NCI-H1417 (cell line): Measurements from ENCODE around the gene SEZ6L.

ENCODE experiments used
- DNase-seq, 3 experiments: peaks; one replicate each; lab custom pipeline; 2025; lab: John Stamatoyannopoulos, UW

The SEZ6L gene

DNA sequence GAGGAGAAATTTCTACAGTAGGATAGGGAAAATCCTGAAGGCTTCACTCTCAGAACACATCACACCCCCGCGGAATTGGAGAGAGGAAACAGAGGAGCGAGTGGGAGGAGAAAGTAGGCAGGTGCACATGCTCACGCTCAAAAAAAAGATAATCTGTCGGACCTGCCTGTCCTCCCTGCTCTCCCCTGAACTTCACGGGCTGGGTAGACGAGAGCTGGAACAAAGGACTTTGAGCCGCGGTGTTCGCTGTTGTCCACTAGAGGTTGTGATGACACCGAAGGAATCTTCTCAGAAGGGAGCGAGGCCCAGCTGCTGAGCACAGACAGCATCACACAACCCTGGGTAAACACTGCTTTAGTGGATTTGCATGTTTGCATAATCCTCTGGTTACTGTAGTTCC, 5.0 kb downstream of the SEZ6L start:
- peak; percentile 12 to 62 (median 25) for DNase-seq

DNA sequence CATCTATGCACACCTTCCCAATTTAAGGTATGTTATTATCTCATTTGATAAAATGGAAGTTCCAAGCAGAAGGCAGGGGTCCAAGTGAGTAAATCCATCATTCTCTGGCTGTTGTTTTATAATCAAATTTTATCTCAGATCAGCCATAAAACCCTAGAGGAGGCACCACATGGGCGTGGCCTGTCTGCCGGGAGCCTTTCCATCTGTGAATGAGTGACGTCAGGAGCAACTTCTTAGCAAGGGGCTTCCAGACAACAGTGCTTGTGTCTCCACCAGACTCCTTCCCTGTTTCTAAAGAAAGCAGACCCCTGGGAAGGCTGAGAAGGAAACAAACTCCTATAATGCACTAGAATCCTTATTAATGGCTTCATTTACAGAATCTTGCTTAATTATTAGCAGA, 13.5 kb downstream of the SEZ6L start:
- DNase-seq: no peak

DNA sequence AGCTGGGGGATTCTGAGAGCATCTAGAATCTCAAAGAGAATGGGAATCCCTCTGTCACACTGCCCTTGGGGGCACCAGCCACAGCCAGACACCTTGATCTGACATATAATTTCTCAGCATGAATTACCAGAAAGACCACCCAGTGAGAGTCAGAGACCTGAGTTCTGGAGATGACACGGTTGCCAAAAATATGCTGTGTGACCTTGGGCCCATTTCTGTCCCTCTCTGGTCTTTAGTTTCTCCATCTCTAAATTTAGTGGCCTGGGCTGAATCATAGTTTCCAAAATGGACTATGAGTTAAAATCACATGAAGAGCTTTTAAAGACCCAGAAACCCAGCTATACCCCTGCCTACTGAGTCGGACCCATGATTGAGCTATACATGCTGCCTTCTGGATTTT, 15.9 kb downstream of the SEZ6L start:
- no peak for DNase-seq

DNA sequence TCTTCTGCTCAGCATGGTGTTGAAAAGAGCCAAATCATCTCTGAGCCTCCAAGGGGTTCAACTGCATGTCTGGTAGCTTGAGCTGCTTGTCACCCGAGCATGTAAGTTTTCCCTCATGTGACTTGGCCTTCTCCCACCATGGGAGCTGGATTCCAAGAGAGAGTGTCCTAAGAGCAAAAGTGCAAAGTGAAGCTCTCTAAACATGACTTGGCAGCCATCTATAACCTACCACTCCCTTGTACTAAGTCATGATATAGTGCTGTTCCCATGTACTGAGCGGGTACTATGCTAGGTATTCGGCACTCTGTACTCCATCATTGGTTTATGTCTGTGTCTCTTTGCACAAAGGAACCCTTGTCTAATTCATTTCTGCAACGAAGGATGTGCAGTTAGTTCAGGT, 19.1 kb downstream of the SEZ6L start:
- DNase-seq: no peak

DNA sequence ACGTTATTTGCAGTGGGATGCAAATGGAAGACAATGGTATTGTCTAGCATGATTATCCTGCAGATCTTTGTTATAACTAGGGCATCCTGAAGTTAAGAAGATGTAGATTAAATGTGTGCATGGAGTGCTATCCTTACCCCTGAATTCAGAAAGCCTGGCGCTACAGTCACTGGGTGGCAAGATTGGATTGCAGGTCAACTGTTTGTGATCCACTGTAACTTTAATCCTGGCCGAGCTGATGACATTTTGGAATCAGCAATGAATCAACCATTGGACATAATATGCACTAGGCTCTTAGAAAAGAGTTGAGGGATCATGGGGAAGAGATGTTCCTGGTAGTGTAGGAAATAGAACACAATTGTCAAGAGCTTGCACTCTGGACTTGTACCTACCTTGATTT, 25.1 kb downstream of the SEZ6L start:
- DNase-seq: no peak

DNA sequence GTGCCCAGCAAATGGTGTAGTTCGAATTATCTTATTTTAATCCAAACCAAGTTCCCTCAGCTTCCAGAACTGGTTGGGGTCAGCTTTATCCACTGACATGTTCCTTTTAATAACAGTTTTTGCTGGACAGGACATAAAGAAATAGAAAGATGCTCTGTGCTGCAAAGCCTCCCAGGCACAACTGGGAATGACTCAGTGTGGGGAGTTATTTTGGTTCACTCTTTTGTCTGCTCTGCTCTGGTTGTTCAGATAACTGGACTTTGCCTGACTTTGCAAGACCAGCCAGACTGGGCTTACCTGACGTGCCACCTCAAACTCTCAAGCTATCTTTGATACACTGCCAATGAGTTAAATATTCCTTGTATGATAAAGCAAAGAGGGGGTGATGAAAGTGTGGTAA, 25.6 kb downstream of the SEZ6L start:
- no peak for DNase-seq

DNA sequence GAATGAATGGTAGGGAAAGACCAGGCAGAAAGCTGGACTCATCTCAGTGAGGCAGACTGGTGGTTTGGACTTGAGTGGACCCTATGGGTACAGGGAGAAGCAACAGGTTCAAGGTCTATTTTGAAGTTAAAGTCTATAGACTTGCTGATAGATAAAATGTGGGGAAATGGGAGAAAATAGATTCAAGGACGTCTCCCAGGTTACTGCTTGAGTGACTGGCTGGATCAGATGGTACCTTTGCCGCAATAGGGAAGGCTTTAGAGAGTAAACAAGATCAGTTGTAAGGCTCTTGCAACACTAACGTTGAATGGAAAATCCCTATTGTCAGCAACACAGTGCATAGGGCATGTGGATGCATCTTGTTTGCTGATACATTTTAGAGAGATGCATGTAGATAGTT, 27.4 kb downstream of the SEZ6L start:
- DNase-seq: no peak

DNA sequence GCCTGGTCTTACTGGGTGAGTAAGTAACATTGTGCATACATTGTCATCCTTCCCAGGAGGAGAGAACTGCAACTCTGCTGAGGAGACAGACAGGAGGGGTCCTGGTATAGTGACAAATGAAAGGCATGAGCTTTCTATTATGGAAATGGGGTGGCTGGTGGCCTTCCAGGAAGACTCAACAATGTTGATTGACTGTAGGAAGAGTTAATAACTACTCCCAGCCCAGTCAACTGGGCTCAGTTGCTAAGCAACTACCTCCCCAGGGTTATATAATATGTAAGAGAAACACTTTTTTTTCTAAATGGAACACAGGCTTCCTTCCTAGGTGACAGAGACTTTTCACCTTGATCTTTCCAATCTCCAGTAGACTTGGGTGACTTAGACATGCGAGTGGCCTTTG, 28.2 kb downstream of the SEZ6L start:
- DNase-seq: peak in 1 of 3 experiments; percentile 18

DNA sequence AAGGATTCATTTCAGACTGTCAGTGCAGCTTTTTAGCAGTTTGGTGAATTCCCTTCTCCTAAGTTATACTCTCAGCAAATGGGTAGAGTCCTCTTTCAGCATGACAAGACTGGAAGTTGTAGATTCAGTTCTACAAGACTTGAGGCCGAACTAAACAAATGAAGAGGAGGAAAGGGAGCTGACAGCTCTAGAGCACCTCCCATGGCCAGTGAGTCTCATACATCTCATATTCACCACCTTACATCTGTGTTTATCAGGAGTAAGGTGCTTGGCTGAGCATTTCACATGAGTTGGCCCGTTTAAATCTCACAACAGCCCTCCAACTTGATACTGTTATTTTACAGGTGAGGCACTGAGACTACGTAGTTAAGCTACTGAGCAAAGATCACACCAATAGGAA, 30.4 kb downstream of the SEZ6L start:
- DNase-seq: no peak

DNA sequence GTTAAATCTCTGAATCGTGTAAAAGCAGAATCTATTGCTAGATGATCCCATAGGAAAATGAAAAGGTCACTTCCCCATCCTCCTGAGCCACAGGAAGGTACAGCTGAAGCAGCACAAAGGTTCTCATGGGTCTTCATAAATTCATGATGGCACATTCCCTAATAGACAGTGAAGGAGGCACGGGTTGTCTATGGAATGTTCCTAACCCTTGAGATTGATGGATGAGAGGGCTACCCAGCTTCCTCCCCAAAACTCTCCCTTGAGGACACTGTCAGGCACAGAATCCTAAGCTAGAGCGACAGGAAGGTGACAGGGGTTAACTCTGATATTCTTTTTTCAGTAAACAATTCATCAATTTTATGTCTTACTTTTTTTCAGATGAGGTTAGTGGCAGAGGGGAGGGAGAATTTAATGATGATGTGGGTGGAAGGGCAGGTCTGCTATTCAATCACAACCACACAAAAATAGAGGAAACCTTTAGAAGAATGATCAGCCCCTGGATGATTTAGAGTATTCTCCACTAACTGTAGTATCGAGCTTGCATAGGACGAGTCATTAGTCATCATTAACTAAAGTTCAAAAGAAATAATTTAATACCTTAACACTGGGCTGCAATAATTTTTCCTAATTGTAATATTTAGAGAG, 33.1 kb downstream of the SEZ6L start:
- DNase-seq: no peak

DNA sequence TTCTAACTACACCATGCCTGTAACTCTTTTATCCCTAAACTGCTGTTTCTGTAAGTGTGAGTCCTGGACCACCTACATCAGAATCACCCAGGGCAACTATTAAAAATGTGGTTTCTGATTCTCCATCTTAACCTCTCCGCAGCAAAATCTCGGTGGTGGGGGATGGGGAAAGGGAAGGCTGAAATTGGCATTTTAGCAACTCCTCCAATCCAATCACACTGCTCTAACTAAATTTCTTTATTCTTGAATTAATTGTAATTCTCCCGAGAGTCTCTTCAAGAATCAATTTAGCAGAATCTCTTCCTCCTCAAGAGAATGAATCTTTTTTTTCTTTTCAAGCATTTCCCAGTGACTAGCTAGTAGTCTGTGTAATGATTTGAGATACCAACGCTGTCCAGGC, 36.2 kb downstream of the SEZ6L start:
- DNase-seq: no peak

DNA sequence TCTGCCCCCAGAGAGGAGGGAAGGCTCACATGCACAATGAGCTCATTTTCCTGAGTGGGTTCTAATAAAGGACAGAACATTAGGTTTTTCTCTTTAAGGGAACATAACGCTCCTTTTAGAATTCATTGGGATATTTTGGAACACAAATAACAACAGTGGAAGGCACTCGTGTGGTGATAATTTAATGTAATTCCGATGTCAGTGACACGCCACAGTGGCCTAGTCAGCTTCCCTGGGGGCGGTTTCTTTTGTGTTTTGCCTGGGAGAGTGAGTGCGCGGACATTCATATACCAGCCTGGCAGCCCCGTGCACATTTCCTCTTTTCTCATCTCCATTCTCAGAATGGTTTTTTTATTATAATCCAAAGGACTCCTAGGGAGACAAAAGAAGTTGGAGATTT, 41.1 kb downstream of the SEZ6L start:
- peak in 2 of 3 experiments; percentile 5 to 22 for DNase-seq

DNA sequence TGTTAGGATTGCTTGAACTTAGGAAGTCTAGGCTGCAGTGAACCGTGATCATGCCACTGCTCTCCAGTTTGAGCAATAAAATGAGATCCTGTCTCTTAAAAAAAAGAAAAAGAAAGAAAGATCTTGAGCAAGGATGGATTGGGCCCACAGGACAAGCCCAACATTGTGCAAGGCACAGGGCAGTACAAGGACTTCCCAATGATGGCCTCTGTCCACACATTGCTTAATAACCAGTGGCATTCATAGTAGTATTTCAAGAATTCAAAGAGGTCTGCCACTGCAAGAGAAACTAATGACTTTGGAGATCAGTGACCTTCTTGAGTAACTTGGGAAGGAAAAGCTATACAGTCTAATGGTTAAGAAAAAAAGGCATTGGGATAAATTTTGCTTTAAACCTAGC, 44.6 kb downstream of the SEZ6L start:
- DNase-seq: no peak

DNA sequence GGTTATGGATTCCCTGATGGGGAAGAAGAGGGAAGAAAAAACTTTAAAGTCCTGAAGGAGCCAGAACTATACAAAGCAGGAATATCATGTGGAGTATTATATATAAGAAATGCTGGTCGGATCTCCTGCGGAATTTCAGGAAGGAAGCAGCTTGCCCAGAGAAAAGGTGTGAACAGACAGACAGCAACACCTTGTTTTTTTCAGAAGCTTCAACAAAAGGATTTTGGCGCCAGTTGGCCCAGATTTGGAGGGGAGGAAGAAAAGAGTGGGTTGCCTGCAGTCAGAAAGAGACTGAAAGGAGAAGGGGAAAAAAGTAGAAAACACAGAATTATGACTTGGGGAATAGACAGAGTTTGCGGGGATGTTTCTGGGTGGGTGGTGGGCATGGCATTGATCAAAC, 45.2 kb downstream of the SEZ6L start:
- DNase-seq: no peak

DNA sequence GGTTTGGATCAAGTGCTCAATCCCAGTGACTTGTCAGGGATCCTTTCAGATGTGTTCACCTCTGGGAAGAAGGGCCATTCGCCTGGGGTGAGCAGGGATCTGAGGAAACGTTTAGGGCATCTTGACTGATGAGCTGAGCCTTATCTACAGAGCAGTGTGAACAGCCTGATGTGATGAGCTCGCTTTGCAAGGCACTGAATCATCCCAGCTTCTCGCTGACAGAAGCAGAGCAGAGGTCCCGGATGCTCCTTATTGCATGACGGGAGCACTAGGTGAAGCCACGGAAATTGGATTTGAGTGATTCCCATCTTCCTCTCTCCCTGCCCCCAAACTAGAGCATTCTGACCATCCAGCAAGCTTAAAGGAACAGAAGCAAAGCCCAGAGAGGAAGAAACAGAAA, 46.5 kb downstream of the SEZ6L start:
- no peak for DNase-seq

DNA sequence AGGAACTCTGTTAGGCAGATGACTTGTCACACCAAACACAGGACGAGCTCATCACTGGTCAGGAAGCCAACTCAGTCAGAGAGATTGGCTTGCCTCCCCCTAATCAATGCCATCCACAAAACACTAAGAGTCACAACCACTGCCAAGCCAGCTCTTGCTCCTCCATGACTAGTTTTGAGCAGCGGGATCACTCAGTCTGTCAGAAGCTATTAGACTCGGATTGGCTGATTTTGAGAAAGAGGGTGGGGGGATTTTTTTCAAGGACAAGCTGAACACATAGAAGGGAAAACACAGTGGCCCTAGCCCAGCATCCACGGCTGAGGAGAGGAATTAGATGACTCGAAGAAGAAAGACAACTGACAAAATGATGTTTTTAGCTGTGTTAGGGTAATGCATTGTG, 55.9 kb downstream of the SEZ6L start:
- peak in 1 of 3 experiments; percentile 14 for DNase-seq

DNA sequence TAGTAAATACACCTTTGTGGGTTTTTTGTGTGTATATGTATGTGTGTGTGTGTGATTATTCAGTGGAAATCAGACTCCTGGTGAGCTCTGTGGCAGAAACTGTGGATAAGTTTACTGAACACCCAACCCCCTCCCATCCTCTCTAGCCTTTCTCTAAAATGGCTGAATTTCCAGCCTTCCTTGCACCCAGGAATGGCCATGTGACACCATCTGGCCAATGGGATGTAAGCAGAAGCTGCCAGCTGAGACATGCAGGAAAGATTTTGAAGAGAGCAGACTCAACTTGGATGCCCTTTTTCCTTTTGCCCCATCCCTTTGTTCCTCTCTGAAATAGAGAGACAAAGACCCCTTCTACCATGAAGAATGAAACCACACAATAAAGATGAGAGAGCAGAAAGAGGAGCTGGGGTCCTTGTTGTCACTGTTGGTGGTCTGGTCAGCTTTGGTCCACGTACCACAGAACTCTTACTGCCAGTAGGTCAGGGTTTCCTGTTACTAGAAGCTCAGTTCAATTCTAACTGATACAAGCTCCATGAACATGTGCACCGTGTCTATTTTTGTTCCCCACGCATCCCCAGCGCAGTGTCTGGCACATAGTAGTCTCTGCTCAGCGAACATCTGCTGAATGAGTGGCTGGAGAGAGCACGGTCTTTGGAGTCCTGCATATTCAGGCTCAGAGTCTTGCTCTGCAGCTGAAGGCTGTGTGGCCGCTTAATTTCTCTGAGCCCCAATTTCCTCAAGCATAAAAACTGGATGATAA, 57.5 kb downstream of the SEZ6L start:
- DNase-seq: no peak

DNA sequence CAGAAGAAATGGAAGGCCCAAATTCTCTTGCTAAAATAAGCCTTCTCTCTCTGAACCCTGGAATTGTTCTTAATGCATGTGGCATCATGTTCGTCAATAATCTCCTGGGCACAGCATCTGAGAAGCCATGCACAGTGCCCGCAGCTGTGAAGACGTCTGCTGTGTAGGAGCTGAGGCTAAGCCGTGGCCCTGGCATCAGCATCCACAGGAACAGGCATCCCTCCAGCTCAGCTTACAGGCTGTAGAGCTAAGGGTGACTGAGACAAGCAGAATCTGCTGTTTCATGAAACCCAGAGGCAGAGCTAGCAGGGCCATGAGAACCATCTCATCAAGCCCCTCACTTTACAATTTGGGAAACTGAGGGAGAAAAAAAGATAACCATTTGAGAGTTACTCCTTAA, 60.6 kb downstream of the SEZ6L start:
- no peak for DNase-seq

DNA sequence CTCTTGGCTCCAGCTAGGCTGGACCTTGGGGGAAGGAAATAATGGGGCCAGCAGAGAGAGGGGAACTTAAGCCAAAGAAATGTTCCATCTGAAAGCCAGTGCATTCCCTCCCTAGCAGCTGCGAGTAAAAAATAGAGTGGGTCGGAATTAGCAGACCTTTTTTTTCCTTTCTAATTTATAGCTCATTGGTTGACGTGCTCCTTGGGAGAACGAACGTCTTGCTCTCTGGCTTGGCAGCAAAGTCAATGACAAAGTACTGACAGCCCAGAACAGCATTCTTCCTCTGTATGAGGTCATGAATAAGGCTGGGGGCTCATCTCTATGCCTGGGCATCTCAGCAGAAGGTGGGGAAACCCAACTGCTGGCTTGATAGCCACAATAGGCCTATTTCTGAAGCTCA, 65.0 kb downstream of the SEZ6L start:
- no peak for DNase-seq

DNA sequence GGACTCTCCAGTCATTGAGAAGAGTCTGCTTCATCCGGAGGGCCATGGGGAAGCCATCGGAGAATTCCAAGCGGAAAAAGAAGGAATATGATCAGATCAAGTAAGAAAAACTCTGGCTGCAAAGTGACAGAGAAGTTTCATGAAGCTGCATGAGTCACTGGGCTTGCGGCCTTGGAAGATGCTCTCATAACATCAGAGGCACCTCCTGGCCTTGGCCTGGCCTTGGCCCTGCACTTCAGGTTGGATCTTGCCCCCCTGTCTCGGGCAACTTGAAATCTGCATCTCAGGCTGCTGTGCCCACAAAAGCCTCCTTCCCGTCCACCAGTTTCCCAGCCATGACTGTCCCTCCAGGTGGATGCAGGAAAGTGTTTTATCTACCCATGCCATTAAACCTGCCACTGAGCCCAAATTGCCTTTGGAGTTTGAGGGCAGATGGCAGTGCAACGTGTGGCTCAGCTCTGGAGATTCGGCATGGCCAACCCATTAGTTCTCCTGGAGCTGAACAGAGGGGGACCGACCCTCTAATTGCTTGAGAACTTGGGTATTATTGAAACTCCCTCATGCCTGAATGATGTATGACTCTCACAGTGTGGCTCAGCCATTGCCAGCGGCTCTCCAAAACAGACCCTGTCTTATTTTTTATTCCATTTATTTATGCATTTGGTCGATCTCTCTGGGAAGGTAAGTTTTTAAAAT, 66.7 kb downstream of the SEZ6L start:
- no peak for DNase-seq

DNA sequence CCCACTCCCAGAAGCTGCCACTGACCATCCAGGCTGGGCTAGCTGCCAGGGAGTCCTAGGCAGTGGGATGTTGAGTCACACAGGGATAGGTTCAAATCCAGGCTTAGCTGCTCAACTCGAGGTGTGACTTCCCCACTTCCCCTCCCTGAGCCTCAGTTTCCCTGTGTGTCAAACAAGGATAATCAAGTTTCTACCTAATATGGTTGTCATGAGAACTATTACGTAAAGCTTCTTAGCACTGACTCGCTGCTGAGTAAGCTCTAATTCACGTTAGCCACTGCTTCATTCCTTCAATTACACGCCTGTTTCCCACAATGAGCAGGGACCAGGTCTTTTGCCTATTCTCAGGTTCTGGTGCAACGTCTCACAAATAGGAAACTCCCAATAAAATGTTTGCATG, 67.7 kb downstream of the SEZ6L start:
- DNase-seq: no peak

DNA sequence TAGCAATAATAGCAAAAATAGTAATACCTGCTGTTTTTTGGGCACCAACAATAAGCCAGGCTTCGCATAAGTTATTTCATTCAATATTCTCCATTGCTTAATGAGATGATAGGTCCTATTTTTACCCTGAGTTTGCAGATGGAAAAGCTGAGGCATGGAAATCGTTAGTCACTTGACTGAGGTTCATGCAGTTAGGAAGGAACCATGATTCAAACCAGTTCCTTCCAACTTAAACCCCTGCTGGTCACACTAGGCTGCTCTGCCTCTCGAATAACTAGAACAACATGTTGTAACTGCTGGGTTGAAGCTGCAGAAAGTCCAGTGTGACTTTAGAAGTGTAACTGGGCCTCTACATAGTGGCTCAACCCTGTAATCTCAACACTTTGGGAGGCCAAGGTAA, 69.3 kb downstream of the SEZ6L start:
- no peak for DNase-seq

DNA sequence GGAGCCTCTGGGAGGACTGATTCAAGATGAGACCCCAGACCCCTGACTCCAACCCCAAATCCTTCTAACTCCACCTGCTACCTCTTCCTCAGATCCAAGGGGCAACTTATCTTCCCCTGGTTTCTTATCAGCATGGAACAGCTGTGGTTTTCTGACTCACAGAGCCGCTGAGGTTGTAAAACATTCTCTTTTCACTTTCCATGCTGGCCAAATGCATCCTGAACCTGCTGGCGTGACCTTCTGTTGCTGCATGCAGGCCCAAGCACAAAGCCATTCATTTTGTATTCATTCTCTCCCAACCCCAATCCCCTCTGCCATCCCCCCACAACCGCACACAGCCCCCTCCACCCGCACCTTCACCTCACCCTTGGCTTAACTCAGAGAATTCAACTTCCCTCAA, 70.3 kb downstream of the SEZ6L start:
- DNase-seq: no peak
